SK-N-SH (cell line): Measurements from ENCODE around the gene RFFL.

Experiments
- CHD2 ChIP-seq: fragments of 150-350 bp; IDR thresholded peaks from 2 replicates; pipeline ENCODE4 v1.6.1; 2018; ENCODE audit warnings: low read length; ENCODE audit not compliant: partially characterized antibody
- CTCF ChIP-seq: fragments of 200-600 bp; sonication (generic); IDR thresholded peaks from 2 replicates; pipeline ENCODE4 v1.6.1; 2017; ENCODE audit warnings: antibody characterized with exemption, mild to moderate bottlenecking, moderate library complexity
- EP300 ChIP-seq, 2 experiments: IDR thresholded peaks; 2 replicates each; pipeline versions ENCODE4 v1.4.0 to v1.6.1; 2012; ENCODE audit warnings: borderline replicate concordance in 1 of 2, low read depth in 1 of 2, low read length in 1 of 2
- GATA2 ChIP-seq: sonication (generic); formaldehyde crosslinking; IDR thresholded peaks from 2 replicates; pipeline ENCODE4 v1.5.0; 2020; ENCODE audit warnings: mild to moderate bottlenecking, missing genetic modification reagents
- MXI1 ChIP-seq: IDR thresholded peaks from 2 replicates; pipeline ENCODE4 v1.6.1; 2012; ENCODE audit warnings: mild to moderate bottlenecking, low read depth, low read length, improper control_type of control experiment
- NFIC ChIP-seq: IDR thresholded peaks from 2 replicates; pipeline ENCODE4 v1.4.0; 2012; ENCODE audit warnings: borderline replicate concordance
- POLR2AphosphoS5 ChIP-seq: IDR thresholded peaks from 2 replicates; pipeline ENCODE4 v1.6.1; 2012; ENCODE audit warnings: low read depth, low read length
- RAD21 ChIP-seq: IDR thresholded peaks from 2 replicates; pipeline ENCODE4 v1.6.1; 2012; ENCODE audit warnings: mild to moderate bottlenecking, low read length
- REST ChIP-seq: IDR thresholded peaks from 2 replicates; pipeline ENCODE4 v1.6.1; 2012; ENCODE audit warnings: mild to moderate bottlenecking, low read depth, low read length, moderate library complexity
- RFX5 ChIP-seq: IDR thresholded peaks from 2 replicates; pipeline ENCODE4 v1.6.1; 2012; ENCODE audit warnings: mild to moderate bottlenecking, improper control_type of control experiment, low read length
- RXRA ChIP-seq: IDR thresholded peaks from 2 replicates; pipeline ENCODE4 v1.4.0; 2012; ENCODE audit warnings: low read depth, mild to moderate bottlenecking, borderline replicate concordance
- SMC3 ChIP-seq: IDR thresholded peaks from 2 replicates; pipeline ENCODE4 v1.6.1; 2012; ENCODE audit warnings: low read depth, low read length, improper control_type of control experiment
- USF2 ChIP-seq: fragments of 150-350 bp; IDR thresholded peaks from 2 replicates; pipeline ENCODE4 v1.6.1; 2017; ENCODE audit warnings: antibody characterized with exemption, low read length, low read depth, borderline replicate concordance

GRCh38 chr17:34993031-34993430 is 70.5 kb downstream of the RFFL start:
- TF ChIP-seq CTCF (no peak), RFX5 (no peak), MXI1 (no peak), RAD21 (no peak), RXRA (no peak), CHD2 (no peak), EP300 (IDR thresholded peaks at IDR 0.05; ENCODE audit: borderline replicate concordance in 1 of 2, low read depth in 1 of 2, low read length in 1 of 2) (no peak), SMC3 (no peak), NFIC (no peak), GATA2 (CRISPR knock-in tag) (no peak), POLR2AphosphoS5 (no peak), REST (no peak), USF2 (no peak)
